Measurements from ENCODE around the gene CFAP157.
A peak's percentile ranks its signal among the peaks of the same experiment; 100 is the strongest.

The CFAP157 gene

DNA sequence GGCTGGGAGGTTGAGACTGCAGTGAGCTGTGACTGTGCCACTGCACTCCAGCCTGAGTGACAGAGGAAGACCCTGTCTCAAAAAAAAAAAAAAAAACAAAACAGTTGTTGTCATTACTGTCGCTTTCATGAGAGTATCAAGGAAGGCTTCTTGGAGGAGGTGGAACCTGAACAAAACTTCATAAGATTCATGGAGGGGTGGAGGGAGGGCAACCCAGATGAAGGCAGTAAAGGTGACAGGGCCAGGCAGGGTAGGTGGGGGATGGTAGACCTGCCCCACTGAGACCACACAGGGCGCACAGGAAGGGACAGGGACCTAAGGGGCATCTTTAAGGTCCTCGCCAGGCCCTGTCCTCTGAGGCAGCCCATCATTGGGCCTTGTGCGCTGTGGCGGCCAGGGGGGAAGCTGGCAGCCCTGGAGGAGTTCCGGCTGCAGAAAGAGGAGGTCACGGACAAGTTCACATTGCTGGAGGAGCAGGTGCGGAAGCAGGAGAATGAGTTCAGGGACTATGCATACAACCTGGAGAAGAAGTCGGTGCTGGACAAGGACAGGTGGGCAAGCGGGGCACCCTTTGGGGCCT lies 3.5 kb downstream of the CFAP157 start:
- Histone ChIP-seq H3K9me3 (ENCODE audit: insufficient read depth, low read depth, low read length) (no peaks in the 10 kb centered on the region), H3K9ac (ENCODE audit: low read depth, low read length) (no peak overlapping the region), H3K27me3 (ENCODE audit: insufficient read depth, low read length) (peaks cover 5% of the 10 kb centered on the region; the same call in 1 of the 2 replicates), H3K36me3 (ENCODE audit: insufficient read depth, low read length) (no peaks in the 10 kb centered on the region), H3K4me3 (ENCODE audit: low read length) (no peak overlapping the region), H3K4me1 (ENCODE audit: insufficient read depth, low read length) (0 out of 2 replicates have a peak, but pooled peaks cover 7% of the 10 kb centered on the region), H3K27ac (ENCODE audit: low read depth, low read length) (no peak overlapping the region)
- 91% methylated on average over 10 of the region's 10 CpGs for WGBS

DNA sequence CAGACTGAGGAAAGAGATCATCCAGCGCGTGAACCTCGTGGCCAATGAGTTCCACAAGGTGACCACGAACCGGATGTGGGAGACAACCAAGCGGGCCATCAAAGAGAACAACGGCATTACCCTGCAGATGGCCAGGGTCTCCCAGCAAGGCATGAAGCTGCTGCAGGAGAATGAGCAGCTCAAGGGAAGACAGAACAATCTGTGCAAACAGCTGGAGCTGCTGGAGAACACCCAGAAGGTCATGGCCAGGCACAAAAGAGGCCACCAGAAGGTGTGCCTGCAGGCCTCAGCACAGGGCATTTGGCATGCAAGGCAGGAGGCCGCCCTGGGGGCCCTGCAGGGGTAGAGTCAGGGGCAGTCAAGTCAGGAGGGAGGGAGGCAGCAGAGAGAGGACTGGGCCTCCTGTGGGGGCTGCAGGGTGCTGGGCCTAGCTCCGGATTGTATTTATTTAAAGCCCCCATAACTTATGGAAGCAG lies 4.5 kb downstream of the CFAP157 start:
- 88% methylated on average over 9 of the region's 9 CpGs for WGBS

GRCh38 chr9:127711831-127712274 lies 5.1 kb downstream of the CFAP157 start:
- Histone ChIP-seq H3K4me3 (ENCODE audit: low read length) (no peak overlapping the region), H3K9me3 (ENCODE audit: insufficient read depth, low read depth, low read length) (no peaks in the 10 kb centered on the region), H3K27ac (ENCODE audit: low read depth, low read length) (no peak overlapping the region), H3K9ac (ENCODE audit: low read depth, low read length) (no peak overlapping the region), H3K4me1 (ENCODE audit: insufficient read depth, low read length) (0 out of 2 replicates have a peak, but pooled peaks cover 7% of the 10 kb centered on the region), H3K27me3 (ENCODE audit: insufficient read depth, low read length) (peaks cover 5% of the 10 kb centered on the region; the same call in 1 of the 2 replicates), H3K36me3 (ENCODE audit: insufficient read depth, low read length) (no peaks in the 10 kb centered on the region)
- 62% methylated on average over 11 of the region's 11 CpGs for WGBS

More for the DNA sequence above, 4.5 kb downstream of the CFAP157 start:
- Histone ChIP-seq H3K27ac (ENCODE audit: low read depth, low read length) (no peak overlapping the region), H3K4me3 (ENCODE audit: low read length) (no peak overlapping the region), H3K27me3 (ENCODE audit: insufficient read depth, low read length) (peaks cover 5% of the 10 kb centered on the region; the same call in 1 of the 2 replicates), H3K4me1 (ENCODE audit: insufficient read depth, low read length) (0 out of 2 replicates have a peak, but pooled peaks cover 7% of the 10 kb centered on the region), H3K9ac (ENCODE audit: low read depth, low read length) (no peak overlapping the region), H3K9me3 (ENCODE audit: insufficient read depth, low read depth, low read length) (no peaks in the 10 kb centered on the region), H3K36me3 (ENCODE audit: insufficient read depth, low read length) (no peaks in the 10 kb centered on the region)

GRCh38 chr9:127712371-127712770 lies 5.6 kb downstream of the CFAP157 start:
- Histone ChIP-seq H3K4me1 (ENCODE audit: insufficient read depth, low read length) (0 out of 2 replicates have a peak, but pooled peaks cover 7% of the 10 kb centered on the region), H3K27ac (ENCODE audit: low read depth, low read length) (no peak overlapping the region), H3K27me3 (ENCODE audit: insufficient read depth, low read length) (peaks cover 5% of the 10 kb centered on the region; the same call in 1 of the 2 replicates), H3K9ac (ENCODE audit: low read depth, low read length) (no peak overlapping the region), H3K4me3 (ENCODE audit: low read length) (no peak overlapping the region), H3K36me3 (ENCODE audit: insufficient read depth, low read length) (no peaks in the 10 kb centered on the region), H3K9me3 (ENCODE audit: insufficient read depth, low read depth, low read length) (no peaks in the 10 kb centered on the region)
- WGBS: 86% methylated on average over 11 of the region's 11 CpGs

GRCh38 chr9:127712867-127713266 lies 6.1 kb downstream of the CFAP157 start:
- 91% methylated on average over 10 of the region's 10 CpGs for WGBS
- Histone ChIP-seq H3K9ac (ENCODE audit: low read depth, low read length) (no peak overlapping the region), H3K27me3 (ENCODE audit: insufficient read depth, low read length) (peaks cover 5% of the 10 kb centered on the region; the same call in 1 of the 2 replicates)

GRCh38 chr9:127714020-127714750 lies 7.4 kb downstream of the CFAP157 start:
- Histone ChIP-seq H3K9me3 (ENCODE audit: insufficient read depth, low read depth, low read length) (no peaks in the 10 kb centered on the region), H3K9ac (ENCODE audit: low read depth, low read length) (no peak overlapping the region), H3K4me3 (ENCODE audit: low read length) (peak overlapping the region; percentile 73), H3K4me1 (ENCODE audit: insufficient read depth, low read length) (0 out of 2 replicates have a peak, but pooled peaks cover 7% of the 10 kb centered on the region), H3K27ac (ENCODE audit: low read depth, low read length) (no peak overlapping the region), H3K36me3 (ENCODE audit: insufficient read depth, low read length) (no peaks in the 10 kb centered on the region), H3K27me3 (ENCODE audit: insufficient read depth, low read length) (peaks cover 5% of the 10 kb centered on the region; the same call in 1 of the 2 replicates)
- WGBS: 82% methylated on average over 19 of the region's 19 CpGs

More at GRCh38 chr9:127712867-127713266, 6.1 kb downstream of the CFAP157 start:
- Histone ChIP-seq H3K4me3 (ENCODE audit: low read length) (no peak overlapping the region), H3K36me3 (ENCODE audit: insufficient read depth, low read length) (no peaks in the 10 kb centered on the region), H3K4me1 (ENCODE audit: insufficient read depth, low read length) (0 out of 2 replicates have a peak, but pooled peaks cover 7% of the 10 kb centered on the region), H3K27ac (ENCODE audit: low read depth, low read length) (no peak overlapping the region), H3K9me3 (ENCODE audit: insufficient read depth, low read depth, low read length) (no peaks in the 10 kb centered on the region)

DNA sequence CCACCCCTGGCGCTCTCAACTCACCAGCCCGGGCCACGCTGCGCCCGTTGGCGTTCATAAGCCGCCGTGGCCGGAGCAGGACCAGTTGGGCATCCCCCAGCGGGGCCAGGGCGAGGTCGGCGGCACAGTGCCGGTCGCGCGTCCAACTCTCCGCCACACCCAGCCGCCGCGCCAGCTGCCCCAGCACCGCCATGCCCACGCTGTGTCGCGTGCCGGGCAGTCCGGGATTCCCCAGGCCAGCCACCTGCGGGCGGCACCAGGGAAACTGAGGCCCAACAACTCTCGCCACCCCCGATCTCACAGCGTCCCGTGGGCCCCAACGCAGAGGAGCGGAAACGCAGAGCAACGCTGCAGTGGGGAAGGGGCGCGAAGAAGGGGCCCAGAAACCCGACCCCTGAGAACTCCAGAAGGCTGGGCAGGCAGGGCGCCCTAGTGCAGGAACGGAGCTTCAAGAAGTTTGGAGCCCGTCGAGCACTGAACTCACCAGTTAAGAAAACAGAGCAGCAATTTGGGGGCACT lies 8.2 kb downstream of the CFAP157 start:
- 0 out of 2 replicates have a peak, but pooled peaks cover 7% of the 10 kb centered on the region for H3K4me1 ChIP-seq (ENCODE audit: insufficient read depth, low read length)

DNA sequence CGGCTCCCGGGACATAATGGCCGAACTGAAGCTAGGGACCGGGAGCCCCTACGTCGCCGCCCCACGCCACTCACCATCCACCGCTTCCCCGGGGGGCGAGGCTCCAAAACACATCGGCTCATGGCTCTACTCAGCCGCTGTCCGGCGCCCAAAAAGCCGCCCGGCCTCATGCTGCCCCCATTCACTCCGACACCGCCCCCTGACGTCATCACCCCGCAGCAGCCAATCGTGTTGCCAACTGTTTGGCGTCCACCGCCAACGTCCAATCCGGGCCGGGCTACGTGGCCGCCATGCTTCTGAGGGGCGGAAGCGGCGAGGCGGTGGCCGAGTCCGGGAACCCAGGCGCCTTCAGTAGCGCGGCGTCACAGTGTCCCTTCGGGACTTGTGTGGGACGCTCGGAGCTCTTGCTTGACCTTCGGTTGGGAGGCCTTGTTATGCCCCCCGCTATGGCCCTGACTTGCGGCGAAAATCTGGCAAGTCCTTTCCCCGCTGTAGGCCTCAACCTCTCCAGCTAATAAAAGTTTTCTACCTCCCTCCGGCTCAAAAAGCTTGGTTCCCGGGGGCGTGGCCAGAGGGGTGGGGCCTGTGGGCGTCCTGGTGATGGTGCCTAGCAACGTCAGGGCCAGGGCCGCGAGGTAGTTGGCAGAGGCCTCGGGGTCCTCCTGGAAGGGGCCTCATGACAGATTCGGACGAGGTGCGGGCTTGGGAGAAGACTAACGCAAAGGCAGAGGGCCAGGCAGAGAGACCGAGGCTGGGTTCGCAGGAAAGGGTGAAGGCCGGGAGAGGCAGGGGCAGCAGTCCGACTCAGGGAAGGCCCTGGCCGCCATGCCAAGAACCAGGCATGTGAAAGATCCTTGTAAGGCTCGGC lies 8.9 kb downstream of the CFAP157 start, which contains the start of the genes PTRH1 and TTC16:
Gene PTRH1 (minus strand): TSS at position 194 of the 868 bp plus-strand sequence. CDS start 24 bp downstream, at position 170.
Gene TTC16 (plus strand): TSS at position 610 of the 868 bp plus-strand sequence. CDS start 67 bp downstream, at position 677.
- H3K9me3 ChIP-seq (ENCODE audit: insufficient read depth, low read depth, low read length): no peaks in the 10 kb centered on the region
- no peaks in the 10 kb centered on the region for H3K36me3 ChIP-seq (ENCODE audit: insufficient read depth, low read length)
- H3K4me3 ChIP-seq (ENCODE audit: low read length): peak within 1 kb of the TSS; percentile 73
- H3K9ac ChIP-seq (ENCODE audit: low read depth, low read length): peak within 1 kb of the TSS; percentile 46
- peak within 1 kb of the TSS; percentile 46; the same call in 1 of the 2 replicates for H3K27ac ChIP-seq (ENCODE audit: low read depth, low read length)
- 6% methylated on average over 65 of the region's 65 CpGs for WGBS
- 0 out of 2 replicates have a peak, but pooled peaks cover 7% of the 10 kb centered on the region for H3K4me1 ChIP-seq (ENCODE audit: insufficient read depth, low read length)
- H3K27me3 ChIP-seq (ENCODE audit: insufficient read depth, low read length): peaks cover 5% of the 10 kb centered on the region; the same call in 1 of the 2 replicates

More for the DNA sequence above, 8.2 kb downstream of the CFAP157 start:
- H3K4me3 ChIP-seq (ENCODE audit: low read length): peak overlapping the region; percentile 73
- H3K27me3 ChIP-seq (ENCODE audit: insufficient read depth, low read length): peaks cover 5% of the 10 kb centered on the region; the same call in 1 of the 2 replicates
- no peak overlapping the region for H3K27ac ChIP-seq (ENCODE audit: low read depth, low read length)
- 2% methylated on average over 44 of the region's 44 CpGs for WGBS
- H3K36me3 ChIP-seq (ENCODE audit: insufficient read depth, low read length): no peaks in the 10 kb centered on the region
- H3K9ac ChIP-seq (ENCODE audit: low read depth, low read length): peak overlapping the region; percentile 46
- H3K9me3 ChIP-seq (ENCODE audit: insufficient read depth, low read depth, low read length): no peaks in the 10 kb centered on the region

GRCh38 chr9:127716412-127716811 lies 9.6 kb downstream of the CFAP157 start:
- peak overlapping the region; percentile 73; the same call in 1 of the 2 replicates for H3K4me3 ChIP-seq (ENCODE audit: low read length)
- H3K27ac ChIP-seq (ENCODE audit: low read depth, low read length): no peak overlapping the region
- no peaks in the 10 kb centered on the region for H3K36me3 ChIP-seq (ENCODE audit: insufficient read depth, low read length)
- H3K9ac ChIP-seq (ENCODE audit: low read depth, low read length): no peak overlapping the region
- 91% methylated on average over 5 of the region's 9 CpGs for WGBS
- no peaks in the 10 kb centered on the region for H3K9me3 ChIP-seq (ENCODE audit: insufficient read depth, low read depth, low read length)
- peaks cover 5% of the 10 kb centered on the region; the same call in 1 of the 2 replicates for H3K27me3 ChIP-seq (ENCODE audit: insufficient read depth, low read length)
- 0 out of 2 replicates have a peak, but pooled peaks cover 7% of the 10 kb centered on the region for H3K4me1 ChIP-seq (ENCODE audit: insufficient read depth, low read length)

- Histone ChIP-seq H3K4me3 (ENCODE audit: low read length) (no peak overlapping the region), H3K9ac (ENCODE audit: low read depth, low read length) (no peak overlapping the region), H3K9me3 (ENCODE audit: insufficient read depth, low read depth, low read length) (no peaks in the 10 kb centered on the region), H3K4me1 (ENCODE audit: insufficient read depth, low read length) (0 out of 2 replicates have a peak, but pooled peaks cover 3% of the 10 kb centered on the region), H3K36me3 (ENCODE audit: insufficient read depth, low read length) (no peaks in the 10 kb centered on the region), H3K27ac (ENCODE audit: low read depth, low read length) (no peak overlapping the region), H3K27me3 (ENCODE audit: insufficient read depth, low read length) (peaks cover 5% of the 10 kb centered on the region; the same call in 1 of the 2 replicates)
- 92% methylated on average over 5 of the region's 5 CpGs for WGBS
Measured at GRCh38 chr9:127717766-127718165, 11.0 kb downstream of the CFAP157 start.

All from HUES64 (cell line).